WTC11 (cell line): ENCODE results near the gene LIMS4.
"Not testable (repeated sequence)": the region's sequence is repeated elsewhere in the genome, so short reads cannot be mapped to it uniquely, and the experiment has no call there.

Source experiments
- TEAD4 ChIP-seq: sonication (generic); formaldehyde crosslinking; IDR thresholded peaks from 2 replicates; pipeline ENCODE4 v1.8.0; 2022; ENCODE audit warnings: mild to moderate bottlenecking, missing genetic modification reagents
- TF ChIP-seq, protein P1 (sequence below): fragments of 200-600 bp; IDR thresholded peaks from 2 replicates; pipeline ENCODE4 v1.8.0; 2022; ENCODE audit warnings: antibody characterized with exemption
- TF ChIP-seq, protein P2 (sequence below): sonication (generic); formaldehyde crosslinking; IDR thresholded peaks from 2 replicates; pipeline ENCODE4 v1.8.0; 2023; ENCODE audit warnings: missing genetic modification reagents, mild to moderate bottlenecking, borderline replicate concordance

- TF ChIP-seq, protein P1, sequence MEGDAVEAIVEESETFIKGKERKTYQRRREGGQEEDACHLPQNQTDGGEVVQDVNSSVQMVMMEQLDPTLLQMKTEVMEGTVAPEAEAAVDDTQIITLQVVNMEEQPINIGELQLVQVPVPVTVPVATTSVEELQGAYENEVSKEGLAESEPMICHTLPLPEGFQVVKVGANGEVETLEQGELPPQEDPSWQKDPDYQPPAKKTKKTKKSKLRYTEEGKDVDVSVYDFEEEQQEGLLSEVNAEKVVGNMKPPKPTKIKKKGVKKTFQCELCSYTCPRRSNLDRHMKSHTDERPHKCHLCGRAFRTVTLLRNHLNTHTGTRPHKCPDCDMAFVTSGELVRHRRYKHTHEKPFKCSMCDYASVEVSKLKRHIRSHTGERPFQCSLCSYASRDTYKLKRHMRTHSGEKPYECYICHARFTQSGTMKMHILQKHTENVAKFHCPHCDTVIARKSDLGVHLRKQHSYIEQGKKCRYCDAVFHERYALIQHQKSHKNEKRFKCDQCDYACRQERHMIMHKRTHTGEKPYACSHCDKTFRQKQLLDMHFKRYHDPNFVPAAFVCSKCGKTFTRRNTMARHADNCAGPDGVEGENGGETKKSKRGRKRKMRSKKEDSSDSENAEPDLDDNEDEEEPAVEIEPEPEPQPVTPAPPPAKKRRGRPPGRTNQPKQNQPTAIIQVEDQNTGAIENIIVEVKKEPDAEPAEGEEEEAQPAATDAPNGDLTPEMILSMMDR, result not testable (repeated sequence)
- not testable (repeated sequence) for TF ChIP-seq TEAD4 (CRISPR knock-in tag)
- TF ChIP-seq, protein P2, sequence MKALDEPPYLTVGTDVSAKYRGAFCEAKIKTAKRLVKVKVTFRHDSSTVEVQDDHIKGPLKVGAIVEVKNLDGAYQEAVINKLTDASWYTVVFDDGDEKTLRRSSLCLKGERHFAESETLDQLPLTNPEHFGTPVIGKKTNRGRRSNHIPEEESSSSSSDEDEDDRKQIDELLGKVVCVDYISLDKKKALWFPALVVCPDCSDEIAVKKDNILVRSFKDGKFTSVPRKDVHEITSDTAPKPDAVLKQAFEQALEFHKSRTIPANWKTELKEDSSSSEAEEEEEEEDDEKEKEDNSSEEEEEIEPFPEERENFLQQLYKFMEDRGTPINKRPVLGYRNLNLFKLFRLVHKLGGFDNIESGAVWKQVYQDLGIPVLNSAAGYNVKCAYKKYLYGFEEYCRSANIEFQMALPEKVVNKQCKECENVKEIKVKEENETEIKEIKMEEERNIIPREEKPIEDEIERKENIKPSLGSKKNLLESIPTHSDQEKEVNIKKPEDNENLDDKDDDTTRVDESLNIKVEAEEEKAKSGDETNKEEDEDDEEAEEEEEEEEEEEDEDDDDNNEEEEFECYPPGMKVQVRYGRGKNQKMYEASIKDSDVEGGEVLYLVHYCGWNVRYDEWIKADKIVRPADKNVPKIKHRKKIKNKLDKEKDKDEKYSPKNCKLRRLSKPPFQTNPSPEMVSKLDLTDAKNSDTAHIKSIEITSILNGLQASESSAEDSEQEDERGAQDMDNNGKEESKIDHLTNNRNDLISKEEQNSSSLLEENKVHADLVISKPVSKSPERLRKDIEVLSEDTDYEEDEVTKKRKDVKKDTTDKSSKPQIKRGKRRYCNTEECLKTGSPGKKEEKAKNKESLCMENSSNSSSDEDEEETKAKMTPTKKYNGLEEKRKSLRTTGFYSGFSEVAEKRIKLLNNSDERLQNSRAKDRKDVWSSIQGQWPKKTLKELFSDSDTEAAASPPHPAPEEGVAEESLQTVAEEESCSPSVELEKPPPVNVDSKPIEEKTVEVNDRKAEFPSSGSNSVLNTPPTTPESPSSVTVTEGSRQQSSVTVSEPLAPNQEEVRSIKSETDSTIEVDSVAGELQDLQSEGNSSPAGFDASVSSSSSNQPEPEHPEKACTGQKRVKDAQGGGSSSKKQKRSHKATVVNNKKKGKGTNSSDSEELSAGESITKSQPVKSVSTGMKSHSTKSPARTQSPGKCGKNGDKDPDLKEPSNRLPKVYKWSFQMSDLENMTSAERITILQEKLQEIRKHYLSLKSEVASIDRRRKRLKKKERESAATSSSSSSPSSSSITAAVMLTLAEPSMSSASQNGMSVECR (CRISPR knock-in tag), result not testable (repeated sequence)
These were observed at the start of gene LIMS4 for GRCh38 chr2:110472171-110473058.
